NB4 (cell line): ENCODE data around the gene GOPC.

Experiments used
- MAX ChIP-seq: IDR thresholded peaks from 2 replicates; pipeline ENCODE4 v1.6.1; 2011; ENCODE audit warnings: low read depth, low read length
- MYC ChIP-seq: IDR thresholded peaks from 2 replicates; pipeline ENCODE4 v1.6.1; 2011; ENCODE audit warnings: low read depth, low read length
- POLR2A ChIP-seq: IDR thresholded peaks from 2 replicates; pipeline ENCODE4 v1.6.1; 2011; ENCODE audit warnings: mild to moderate bottlenecking; ENCODE audit not compliant: insufficient read length; ENCODE audit errors: extremely low read depth
- TF ChIP-seq, protein P1 (sequence below): IDR thresholded peaks from one replicate; pipeline ENCODE4 v1.5.1; 2012; ENCODE audit warnings: low read depth, low read length

DNA sequence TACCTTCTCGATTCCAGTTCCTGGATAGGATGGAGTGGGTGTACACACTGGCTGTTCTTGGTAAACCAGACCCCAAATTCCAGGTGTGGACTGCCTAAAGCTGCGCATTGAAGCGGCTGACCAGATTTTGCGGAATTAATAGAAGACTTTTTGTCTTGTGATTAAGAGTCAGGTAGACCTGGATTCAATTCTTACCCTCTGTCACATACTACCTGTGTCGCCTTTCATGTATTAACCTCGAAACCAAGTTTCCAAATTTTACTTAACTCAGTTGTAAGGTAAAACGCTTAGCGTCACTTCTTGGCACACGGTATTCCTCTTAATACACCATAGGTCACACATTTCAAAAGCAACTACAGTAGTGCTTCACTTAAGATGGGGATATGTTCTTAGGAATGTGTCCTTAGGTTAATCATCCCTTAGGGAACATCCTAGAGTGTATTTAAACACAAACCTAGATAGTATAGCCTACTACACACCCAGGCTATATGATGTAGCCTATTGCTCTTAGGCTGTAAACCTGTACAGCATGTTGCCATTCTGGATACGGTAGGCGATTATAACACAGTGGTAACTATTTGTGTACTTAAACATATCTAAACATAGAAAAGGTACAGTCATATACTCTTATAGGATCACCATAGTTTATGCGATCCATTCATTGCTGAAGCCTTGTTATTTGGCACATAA is 733 bp upstream of the GOPC start:
- TF ChIP-seq MAX (no peak; the same call in 1 of the 2 replicates), POLR2A (no peak), MYC (no peak)
- TF ChIP-seq, protein P1, sequence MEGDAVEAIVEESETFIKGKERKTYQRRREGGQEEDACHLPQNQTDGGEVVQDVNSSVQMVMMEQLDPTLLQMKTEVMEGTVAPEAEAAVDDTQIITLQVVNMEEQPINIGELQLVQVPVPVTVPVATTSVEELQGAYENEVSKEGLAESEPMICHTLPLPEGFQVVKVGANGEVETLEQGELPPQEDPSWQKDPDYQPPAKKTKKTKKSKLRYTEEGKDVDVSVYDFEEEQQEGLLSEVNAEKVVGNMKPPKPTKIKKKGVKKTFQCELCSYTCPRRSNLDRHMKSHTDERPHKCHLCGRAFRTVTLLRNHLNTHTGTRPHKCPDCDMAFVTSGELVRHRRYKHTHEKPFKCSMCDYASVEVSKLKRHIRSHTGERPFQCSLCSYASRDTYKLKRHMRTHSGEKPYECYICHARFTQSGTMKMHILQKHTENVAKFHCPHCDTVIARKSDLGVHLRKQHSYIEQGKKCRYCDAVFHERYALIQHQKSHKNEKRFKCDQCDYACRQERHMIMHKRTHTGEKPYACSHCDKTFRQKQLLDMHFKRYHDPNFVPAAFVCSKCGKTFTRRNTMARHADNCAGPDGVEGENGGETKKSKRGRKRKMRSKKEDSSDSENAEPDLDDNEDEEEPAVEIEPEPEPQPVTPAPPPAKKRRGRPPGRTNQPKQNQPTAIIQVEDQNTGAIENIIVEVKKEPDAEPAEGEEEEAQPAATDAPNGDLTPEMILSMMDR = no peak
